ELF-1 (cell line): Measurements from ENCODE around the gene MYH2.
A peak's percentile ranks its signal among the peaks of the same experiment; 100 is the strongest.
"Not testable (repeated sequence)": the region's sequence is repeated elsewhere in the genome, so short reads cannot be mapped to it uniquely, and the experiment has no call there.

ENCODE experiments used
- DNase-seq: peaks from one replicate; pipeline ENCODE4 v3.0.0-alpha.2; 2016; ENCODE audit warnings: low read depth, low spot score

Gene MYH2

DNA sequence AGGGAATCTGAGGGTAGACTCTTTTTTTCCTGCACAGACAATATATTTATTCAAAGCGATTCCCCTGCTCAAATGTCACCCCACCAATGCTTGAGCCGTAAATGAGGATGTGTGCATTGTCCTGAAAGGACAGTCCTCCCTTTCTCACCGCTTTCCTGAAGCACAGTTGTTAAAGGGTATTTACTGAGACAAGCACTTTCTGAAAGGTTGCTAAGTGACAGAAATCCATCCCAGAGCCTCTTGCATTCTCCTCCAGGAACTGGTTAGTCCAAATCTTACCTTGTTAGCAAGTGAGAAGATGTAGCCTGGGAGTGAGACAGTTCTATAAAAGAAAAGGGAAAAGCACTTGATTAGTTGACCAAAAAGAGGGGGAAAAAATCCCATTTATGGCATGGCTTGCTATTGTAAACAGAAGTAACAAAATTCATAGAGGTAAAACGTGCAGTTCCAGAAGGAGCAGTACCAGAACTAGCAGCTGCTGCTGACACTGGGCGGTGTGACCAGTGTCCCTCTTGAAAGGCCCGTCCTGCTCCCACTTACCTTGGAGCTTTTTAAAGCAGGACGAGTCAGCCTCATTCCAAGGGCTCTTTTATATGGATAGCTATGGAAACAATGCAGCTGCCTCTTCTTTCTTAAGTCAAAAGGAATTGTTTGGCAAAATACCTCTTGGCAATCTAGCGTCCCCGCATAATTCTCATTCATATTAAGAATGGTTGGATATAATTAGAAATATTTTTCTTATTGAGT is at the start of gene MYH2:
Gene MYH2 (minus strand): TSS at position 563 of the 747 bp plus-strand sequence. CDS start 1,738 bp downstream, outside the sequence.
- peak; percentile 18 for DNase-seq

DNA sequence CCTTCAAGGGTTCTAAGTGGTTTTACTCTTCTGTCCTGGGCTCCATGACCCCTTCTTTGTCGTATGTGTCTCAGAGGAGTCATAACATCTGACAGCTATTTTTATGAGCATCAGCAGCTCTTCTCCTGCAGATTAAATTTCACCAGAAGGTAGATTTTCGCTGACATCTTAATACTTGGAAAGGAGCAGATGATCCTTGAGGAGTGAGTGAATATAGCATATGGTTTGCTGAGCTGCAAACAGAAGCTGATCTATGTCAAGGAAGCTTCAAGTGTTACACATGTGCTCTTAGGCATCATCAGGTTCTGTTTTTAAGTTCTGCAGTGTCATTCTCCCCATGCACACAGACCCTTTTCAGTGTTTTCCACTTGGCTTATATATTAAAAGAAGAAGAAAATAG is 49.2 kb upstream of the MYH2 start:
- DNase-seq: no peak

DNA sequence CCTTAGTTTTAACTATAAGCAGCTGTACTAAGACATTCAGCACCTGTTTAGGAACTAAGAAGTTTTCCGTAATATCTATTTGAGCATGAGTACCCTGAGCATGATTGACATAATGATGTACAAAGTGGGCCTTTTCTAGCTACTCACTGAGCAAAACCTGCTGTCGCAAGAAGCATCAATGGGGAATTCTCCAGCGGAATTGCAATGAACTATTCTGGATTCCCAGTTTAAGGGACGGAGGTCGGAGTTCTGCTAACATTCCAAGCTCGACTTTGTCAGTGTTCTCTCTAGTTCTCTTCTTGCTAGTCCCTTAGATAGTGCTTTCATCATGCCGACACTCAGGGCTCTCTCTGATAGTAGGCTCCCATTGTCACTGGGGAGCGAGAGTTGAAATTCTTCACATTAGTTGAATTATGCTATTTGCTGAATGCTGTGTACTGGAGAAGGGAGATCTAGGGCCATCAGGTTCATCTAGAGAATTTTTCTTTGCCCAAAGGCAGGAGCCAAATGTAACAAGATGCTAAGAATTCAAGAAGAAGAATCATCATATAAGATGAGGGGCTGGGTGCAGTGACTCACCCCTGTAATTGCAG is 40.2 kb upstream of the MYH2 start:
- no peak for DNase-seq

DNA sequence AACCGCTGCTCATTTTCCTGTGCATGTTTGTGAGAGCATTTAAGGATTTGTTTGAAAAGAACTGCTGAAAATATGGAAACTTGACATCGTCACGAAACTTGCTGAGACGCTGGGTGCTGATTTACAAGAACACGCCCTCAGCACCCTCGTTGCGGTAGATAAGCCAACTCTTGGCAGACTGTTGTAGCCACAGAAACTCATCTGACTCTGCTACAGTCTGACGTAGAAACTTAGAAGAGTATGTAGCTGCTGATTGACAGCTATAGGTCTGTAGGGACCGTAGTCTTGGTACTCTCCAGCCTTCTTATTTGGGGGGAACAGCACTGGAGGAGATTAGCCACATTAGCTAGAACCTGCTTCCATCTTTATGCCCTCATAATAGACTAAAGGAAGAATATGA is 36.1 kb upstream of the MYH2 start:
- DNase-seq: no peak

DNA sequence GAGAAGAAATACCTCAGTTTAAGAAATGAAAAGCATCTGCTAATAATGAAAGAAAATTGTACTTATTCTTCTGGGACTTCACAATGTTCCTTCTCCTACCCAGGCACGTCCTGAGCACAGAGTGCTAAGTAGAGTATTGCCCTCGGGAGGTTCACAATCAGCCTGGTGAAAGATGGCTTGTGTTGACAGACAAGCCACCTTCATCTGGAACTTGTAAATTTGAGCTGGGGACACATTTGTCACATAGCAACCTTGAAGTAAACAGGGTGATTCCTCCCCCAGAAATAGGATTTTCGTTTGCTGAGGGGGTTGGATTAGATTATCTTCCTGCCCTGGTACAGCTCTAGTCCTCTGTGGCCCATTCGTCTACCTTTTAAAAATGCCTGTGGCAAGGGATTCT is 34.4 kb upstream of the MYH2 start:
- no peak for DNase-seq

DNA sequence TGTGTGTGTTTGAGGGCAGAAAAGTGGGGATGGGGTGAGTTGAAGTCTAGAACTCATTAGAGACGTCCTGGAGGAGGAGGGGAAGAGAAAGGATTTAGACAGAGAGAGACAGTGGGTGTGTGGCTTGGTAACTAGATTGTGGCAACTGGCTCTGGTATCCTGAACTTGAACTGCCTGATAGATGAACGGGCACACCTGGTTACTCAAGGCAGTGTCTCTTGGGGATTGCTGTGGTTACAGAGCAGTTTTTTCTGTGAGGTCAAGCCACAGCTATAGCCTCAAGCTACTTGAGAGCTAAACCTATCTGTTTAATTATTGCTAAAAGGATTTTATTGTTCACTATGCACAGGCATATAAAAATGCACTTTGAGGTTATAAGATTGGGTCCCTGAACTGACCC is 29.8 kb upstream of the MYH2 start:
- DNase-seq: no peak

DNA sequence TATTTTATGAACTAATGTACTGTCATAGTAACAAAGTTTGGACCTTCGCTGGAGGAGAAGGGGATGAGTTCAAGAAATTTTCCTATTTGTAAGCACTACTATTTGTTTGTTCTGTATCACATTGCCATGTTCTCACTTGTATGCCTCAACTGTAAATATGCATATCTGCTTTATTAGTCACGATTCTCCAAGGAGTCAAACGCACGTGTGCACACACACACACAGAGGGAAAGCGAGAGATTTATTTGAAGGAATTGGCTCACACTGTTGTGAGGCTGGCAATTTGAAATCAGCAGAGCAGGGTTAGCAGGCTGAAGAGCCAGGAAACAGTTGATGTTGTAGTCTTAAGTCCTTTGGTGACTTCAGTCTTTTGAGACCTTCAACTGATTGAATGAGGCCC is 24.9 kb upstream of the MYH2 start:
- no peak for DNase-seq

DNA sequence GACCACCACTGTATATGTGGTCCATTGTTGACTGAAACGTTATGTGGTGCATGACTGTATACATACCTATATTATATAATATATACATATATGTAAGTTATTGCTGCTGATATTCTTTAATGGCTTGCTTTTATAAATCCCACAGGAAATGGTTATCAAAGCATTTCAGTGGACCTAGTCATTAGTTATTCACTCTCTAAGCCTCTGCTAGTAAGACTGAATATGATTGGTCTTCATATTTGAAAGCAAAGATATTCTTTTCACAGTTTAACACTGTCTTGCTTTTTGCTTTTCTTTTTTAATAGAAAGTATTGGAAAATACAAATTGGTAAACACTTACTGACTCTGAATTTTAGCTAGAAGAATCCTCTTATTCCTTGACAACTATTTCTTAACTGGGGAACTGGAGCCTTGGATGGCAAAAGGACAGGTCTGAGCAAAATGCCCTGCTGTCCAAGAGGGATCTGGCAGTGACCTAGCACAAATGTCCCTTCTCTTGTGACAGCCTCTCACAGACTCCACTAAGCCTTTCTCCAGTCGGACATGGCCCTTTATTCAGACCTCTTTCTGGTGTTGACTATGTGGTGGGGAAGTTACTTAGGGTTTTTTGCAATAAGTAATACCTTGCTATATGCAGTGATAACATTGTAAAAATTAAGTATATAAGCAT is 14.7 kb upstream of the MYH2 start:
- no peak for DNase-seq

DNA sequence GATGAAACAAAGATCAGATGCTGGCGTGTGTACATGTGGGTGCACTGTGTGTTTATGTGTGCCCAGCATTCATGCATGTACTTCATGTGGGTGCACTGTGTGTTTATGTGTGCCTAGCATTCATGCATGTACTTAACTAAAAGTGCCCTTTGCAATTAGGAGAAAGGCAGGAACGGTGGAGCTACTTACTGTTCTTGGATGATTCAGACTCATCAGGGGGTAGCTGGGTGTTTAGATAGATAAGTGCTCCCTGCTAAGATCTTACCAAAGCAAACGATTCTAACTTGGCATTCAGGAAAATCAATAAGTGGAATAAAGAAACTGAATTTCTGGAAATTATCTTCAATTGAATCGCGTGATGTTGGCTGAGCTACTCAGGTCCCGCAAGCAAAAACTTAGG is 8.6 kb upstream of the MYH2 start:
- no peak for DNase-seq

DNA sequence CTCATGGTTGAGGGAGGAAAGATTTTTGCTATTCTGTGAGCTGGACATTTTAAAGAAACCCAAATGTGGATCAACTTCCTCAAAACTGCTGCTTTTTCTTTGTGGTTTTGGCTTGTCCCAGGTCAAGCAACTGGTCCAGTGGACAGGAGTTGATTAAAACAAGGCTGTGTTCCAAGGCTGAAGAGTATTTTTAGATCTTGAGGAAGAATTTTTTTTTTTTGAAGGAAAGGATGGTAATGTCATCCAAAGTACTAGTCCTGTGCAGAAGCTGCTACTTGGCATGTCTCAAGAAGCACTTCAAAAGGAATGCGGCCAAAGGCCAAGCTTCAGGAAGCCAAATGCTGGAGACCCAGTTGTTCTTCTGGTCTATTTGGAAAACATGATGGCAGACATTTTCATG is 8.0 kb upstream of the MYH2 start:
- no peak for DNase-seq

DNA sequence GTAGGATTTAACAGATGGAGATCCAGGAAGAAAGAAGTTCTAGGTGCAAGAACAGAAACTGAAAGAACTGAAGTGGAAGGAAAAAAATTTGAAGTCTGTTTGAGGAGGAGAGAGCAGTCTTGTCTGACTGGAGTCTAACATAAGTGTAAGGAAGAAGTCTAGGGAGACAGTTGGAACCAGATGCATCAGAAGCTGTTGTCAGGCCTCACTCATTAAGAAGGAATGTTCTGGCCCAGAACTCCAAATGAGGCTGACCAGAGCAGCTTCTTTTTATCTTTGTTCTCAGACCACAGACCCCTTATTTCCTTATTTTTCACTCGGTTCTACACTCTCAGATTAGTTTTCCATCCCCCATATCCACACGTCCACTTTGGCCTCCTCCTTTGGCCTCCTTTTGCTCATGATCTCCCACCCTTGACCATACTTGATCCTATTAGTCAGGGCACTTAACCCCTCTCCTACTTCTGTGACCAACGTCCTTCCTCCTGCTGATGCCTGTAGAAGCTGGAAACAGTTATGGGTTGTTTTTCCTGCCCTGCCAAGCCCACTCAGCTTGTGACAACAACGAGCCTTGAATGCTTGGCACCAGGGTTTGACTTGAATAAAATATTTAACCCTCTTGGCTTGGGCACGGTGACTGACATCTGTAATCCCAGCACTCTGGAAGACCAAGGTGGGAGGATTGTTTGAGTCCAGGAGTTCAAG is 7.0 kb upstream of the MYH2 start:
- DNase-seq: no peak

DNA sequence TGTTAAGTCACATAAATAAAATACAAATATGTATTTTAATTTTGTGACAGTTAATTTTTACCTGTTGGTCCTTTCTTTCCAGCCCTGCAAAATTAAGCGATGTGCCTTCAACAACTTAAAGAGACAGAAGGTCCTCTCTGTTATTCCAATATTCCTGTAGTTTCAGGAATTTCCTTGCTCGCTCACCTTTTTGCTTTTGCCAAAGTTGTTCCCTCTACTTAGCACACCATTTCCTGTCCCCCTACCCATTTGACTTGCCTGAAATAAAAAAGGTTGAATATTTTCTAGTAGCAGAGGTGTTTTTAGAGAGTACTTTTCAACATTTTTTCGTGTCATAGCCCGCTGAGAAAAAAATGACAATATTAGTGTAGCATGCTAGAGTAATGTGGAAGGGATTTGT is 556 bp upstream of the MYH2 start:
- no peak for DNase-seq

DNA sequence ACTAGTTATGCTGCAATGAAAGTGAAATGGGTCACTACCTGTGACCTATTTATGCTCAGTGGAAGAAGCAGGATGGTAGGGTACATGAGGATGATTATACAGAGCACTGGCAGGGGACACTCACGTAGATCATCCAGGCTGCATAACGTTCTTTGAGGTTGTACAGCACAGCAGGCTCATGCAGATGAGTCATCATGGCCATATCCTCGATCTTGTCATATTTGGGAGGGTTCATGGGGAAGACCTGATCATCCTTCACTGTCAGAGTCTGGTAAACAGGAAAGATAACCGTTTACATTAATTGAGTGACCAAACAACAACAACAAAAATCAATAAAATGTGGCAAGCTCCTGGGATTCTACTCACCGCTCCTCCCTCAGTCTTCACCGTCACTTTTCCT is 2.1 kb downstream of the MYH2 start:
- no peak for DNase-seq

DNA sequence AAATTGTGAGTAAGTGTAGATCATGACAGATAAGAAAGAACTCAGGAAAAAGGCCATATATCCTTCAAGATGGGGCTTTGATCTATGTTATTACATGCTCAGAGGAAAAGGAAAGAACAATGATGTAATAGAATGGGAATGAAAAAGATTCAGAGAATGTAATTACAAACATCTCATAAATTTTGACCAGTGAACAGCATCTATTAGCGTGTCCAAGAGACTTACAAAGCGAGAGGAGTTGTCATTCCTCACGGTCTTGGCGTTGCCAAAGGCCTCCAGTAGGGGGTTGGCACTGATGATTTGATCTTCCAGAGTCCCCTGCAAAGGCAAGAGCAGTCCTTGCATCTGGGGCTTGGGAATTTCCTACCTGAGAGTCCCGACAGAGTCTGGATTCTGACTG is 6.0 kb downstream of the MYH2 start:
- DNase-seq: not testable (repeated sequence)

DNA sequence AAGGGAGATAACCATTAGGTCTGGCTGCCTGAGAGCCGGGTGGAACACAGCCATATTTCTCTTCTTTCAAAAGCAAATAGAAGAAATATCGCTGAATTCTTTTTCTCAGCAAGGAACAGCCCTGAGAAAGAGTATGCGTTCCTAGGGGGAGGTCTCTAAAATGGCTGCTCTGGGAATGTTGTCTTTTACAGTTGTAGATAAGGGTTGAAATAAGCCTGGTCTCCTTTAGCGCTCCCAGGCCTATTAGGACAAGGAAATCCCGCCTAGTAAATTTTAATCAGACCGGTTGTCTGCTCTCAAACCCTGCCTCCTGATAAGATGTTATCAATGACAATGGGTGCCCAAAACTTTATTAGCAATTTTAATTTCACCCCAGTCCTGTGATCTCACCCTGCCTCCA is 8.3 kb downstream of the MYH2 start:
- peak; percentile 10 for DNase-seq

DNA sequence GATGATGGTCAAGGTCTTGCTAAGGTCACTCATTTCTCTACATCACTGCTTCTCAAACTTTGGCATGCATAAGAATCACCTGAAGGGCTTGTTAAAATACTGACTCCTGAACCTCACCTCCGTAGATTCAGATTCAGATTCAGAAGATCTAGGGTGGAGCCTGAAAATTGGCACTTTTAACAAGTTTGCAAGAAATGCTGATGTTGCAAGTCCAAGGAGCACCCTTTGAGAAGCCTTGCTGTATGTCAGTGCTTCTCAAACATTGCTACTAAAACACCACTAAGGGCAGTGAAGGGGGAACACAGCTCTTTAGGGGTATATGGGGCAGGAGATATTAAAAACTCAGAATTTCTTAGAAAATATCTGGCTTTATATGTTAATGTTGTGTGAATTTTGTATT is 17.4 kb downstream of the MYH2 start:
- DNase-seq: no peak

DNA sequence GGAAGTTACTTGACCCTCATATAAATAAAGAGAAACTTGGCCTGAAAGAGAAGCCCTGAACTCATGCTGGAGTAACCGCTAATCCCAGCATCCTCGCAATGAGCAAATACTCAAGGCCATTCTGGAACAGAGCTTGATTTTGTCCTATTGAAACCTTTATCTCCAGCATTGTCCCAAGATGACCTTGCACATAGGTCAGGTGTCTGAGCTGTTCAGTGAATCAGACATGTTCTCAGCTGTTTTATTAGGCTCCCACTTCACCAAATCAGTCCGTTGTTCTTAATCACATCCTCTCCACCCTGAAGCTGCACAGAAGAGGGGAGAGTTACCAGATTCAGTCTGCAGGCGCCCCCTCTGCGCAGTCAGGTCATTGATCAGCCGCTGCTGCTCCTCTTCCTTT is 22.0 kb downstream of the MYH2 start:
- DNase-seq: no peak

DNA sequence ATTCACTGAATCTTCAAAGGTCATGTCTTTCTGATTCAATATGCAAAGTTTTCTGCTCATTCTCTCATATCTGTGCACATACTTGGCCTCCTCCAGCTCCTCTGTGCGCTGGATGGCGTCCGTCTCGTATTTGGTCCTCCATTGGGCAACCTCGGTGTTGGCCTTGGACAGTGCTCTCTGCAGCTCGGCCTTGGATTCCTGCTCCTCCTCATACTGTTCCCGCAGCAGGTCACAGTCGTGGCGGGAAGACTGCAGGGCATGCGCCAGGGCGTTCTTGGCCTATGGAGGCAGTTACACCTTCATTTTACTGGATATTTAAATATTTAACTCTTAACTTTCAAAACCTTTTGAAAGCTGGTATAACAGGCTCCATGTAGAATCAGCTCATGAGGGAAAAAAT is 22.9 kb downstream of the MYH2 start:
- no peak for DNase-seq

DNA sequence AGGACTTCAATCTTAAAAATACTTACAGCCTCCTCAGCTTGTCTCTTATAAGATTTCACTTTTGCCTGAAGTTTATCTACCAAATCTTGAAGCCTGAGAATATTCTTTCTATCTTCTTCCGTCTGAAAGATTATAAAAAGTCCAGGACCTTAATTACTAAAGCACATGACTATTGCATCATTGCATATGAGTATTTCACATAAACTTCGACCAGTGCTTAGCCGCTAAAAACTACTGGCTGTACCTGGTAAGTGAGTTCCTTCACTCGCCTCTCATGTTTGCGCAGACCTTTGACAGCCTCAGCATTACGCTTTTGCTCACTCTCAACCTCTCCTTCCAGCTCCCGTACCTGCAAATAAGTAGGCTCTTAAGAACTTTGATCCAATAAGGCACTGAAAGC is 26.4 kb downstream of the MYH2 start:
- DNase-seq: no peak

DNA sequence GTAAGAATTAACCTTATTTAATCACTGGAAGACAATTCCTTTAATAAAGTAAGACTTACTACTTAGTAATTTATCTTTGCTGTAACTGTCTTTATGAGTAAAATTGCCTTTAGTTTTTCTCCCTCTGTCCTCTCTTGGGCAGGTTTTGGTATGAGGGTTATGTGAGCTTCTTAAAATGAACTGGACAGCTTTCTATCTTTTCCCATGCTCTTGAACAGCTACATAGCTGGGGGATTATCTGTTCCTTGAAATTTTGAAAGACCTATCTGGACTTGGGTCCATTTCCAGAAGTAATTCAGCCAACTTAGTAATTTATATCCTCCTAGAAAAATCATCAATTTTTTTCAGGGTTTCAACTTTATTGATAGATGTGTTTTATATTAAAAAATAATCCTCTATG is 27.5 kb downstream of the MYH2 start:
- no peak for DNase-seq

DNA sequence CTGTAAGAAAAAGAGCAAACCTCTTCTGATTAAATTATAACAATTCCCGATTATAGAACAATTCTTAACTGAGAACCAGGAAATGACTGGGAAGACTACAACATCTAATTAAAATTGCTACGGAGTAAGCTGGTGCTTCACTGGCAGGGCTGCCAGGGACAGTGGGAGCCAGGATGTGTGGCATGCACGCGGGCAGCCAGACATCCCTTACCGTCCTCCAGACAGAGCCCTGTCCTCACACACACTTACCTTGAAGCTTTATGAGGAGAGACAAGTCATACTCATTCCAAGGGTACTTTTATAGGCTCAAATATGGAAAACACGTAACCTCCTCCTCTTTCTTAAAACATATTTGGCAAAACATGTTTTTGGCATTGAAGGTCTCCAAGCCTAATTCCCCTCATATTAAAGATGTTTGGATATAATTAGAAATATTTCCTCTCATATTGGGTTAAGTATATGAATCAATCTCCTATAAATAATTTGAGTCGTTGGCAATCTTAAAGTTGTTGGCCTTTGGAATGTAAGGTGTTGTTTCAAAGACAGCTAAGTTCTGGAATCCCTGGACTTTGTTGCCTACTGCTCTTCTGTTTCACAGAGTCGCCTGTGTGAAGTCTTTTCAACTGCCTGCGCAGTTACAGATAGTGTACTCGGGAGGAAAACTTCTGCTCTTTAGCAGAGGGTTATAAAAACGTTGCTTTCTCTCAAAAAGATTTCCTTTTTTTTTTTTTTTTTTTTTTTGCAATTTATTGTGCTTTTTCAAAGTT is 31.0 kb downstream of the MYH2 start, which contains the start of gene MYH1:
Gene MYH1 (minus strand): TSS at position 272 of the 767 bp plus-strand sequence. CDS start 1,900 bp downstream, outside the sequence.
- DNase-seq: no peak

DNA sequence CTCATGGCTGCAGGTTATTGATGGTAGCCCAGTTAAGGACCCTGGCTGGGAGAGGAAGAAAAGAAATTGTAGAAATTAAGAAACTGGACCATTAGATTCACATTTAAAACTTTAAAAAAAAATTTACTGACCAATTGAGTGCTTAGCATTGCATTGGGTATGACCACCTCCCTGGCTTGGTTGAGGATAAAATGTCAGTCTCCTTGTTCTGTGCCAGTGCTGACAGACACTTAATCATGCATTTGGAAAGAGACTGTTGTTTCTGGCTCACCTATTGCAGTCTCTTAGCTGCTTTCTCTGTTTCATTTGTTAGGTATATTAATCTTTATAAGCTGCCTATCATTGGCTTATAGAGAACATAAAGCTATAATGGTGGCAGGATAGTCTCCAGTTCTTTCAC is 32.8 kb downstream of the MYH2 start:
- no peak for DNase-seq
